GM19193 (cell line): ENCODE data around the gene ARHGAP22.

ENCODE experiments used
- POLR2A ChIP-seq: IDR thresholded peaks from 4 replicates; pipeline ENCODE4 v1.6.1; 2011; ENCODE audit not compliant: insufficient read depth, insufficient read length; ENCODE audit errors: extremely low read depth

ARHGAP22 gene

GRCh38 chr10:48501787-48502771, 102.8 kb downstream of the ARHGAP22 start:
- TF ChIP-seq POLR2A: no peak

DNA sequence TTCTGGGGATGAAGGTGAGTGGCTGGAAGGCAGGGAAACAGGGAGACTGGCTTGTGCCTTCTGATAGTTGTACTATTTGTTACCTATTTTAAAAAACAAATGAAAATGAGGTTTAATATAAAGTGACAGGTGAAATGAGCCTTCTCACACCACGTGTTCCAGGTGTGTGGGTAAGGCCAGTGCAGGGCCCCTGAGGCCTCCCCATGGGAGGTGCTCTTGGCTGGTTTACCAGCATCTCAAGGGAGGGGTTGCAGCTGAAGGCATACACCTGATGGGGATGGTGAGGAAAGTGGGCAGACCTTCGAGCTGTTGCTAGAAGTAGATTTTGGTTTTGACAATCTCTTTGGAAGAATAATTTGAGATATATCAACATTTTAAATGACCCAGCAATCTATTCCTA, 103.6 kb downstream of the ARHGAP22 start:
- no peak for TF ChIP-seq POLR2A

DNA sequence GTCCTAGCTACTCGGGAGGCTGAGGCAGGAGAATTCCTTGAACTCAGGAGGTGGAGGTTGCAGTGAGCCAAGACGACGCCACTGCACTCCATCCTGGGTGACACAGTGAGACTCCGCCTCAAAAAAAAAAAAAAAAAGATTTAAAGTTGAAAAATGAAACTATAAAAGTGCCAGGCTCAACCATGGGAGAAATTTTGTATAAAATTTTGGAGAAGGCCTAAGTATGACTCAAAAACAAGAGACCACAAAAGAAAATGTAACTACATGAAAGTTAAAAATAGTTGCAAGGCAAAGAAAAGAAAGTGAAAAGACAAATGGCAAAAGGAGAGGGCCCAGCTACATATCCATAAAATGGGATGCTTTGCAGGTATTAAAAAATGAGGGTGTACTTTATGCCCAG, 104.1 kb downstream of the ARHGAP22 start:
- no peak for TF ChIP-seq POLR2A

GRCh38 chr10:48498940-48499510, 105.8 kb downstream of the ARHGAP22 start:
- TF ChIP-seq POLR2A: no peak

DNA sequence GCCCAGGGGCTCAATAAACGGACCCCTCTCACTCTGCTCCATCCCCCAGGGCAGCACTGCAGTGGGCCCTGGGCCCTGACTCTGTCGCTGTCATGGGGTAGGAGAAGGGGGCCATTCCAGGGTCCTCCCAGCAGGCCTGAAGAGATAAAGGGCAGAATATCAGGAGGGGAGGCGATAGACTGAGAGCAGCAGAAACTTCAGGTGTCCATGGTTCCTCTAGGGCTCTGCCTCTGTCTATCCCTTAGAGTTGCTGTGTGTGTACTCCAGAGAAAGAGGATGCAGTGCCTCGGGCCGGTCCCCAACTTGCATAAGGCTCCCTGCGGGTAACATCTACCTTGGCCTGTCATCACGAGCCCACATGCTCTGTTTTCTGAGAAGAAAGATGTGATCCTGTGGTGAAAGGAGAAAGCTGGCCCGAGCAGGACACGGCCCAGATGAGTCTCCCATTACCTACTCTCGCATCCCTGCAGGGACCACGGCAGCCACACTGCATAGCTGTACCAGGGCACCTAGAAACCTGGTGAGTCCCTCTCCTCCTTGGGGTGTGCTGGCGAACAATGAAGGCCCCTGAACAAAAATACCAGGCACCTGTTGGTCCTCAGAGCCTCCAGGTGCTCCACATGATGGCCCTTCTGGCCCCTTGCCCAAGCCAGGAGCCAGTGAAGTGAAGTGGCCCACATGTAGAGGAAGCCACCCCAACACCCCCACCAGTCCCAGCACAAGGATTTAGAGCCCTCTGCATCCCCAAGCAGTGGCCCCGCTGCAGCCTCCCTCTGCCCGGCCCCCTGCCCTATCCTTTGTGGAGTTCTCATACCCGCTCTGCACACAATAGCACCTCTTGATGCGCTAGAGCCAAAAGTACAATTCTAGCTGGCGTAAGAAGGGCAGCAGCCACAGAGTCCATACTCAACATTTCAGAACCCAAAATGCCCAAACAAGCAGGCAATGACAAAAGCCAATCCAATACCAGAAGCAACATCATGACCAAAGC, 106.8 kb downstream of the ARHGAP22 start:
- TF ChIP-seq POLR2A: no peak

GRCh38 chr10:48496831-48497779, 107.8 kb downstream of the ARHGAP22 start:
- no peak for TF ChIP-seq POLR2A

DNA sequence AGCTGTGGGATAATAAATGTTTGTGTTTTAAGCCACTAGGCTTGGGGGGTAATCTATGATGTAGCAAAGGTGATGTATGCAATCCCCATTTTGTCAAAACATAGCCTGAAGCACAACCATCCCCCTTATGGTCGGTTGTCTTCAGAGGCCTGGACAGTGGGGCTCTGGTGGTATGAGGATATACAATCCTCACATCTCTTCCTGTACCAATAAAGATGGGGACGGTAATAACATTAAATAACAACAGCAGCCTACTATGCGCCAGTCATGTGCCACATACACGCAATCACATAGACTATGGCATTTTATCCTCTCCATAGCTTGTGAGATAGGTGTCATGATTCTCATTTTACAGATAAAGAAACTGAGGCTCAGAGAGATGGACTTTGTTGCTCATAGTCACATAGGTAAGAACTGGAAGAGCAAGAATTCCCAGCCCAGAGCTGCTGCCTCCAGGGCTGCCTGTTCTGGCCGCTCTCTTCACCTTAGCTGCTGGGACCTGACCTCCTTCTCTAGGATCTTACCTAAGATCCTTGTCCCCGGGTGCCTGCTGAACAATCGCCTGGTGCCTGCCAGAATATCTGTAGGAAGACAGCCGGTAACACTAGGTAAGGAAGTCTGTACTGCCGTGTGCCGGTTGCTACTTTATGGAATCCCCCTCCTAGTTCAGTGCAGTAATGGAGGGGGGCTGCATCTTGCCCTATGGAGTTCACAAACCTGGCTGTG, 108.6 kb downstream of the ARHGAP22 start:
- TF ChIP-seq POLR2A: no peak

DNA sequence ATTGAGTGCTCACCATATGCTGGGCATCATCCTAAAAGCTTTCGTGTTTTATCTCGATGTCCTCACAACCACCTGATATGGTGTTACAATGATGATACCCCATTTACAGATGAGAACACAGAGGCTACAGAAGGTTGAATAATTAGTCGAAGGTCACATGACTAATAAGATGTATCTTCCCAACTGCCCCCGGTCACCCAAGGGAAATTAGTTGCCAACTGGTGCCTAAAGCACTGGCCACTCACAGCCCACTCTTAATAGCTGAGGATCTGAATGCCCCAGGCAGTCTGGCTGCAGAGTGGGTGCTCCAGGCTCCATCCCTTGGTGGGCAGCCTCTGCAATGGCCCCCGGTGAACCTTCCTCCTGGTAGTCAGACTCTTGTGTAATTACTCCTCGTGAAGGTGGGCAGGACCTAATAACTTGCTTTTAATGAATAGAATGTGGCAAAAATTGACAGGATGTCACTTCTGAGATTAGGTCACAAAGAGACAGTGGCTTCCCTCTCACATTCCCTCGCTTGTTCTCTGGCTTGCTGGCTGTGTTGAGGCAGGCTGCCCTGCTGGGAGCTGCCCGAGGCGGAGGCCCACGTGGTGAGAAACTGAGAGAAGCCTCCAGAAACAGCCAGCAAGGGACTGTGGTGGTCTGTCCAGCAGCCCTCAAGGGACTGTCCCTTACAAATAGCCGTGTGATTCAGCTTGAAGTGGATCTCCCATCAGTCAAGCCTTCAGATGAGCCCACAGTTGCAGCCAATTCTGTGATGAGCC, 109.4 kb downstream of the ARHGAP22 start:
- no peak for TF ChIP-seq POLR2A

DNA sequence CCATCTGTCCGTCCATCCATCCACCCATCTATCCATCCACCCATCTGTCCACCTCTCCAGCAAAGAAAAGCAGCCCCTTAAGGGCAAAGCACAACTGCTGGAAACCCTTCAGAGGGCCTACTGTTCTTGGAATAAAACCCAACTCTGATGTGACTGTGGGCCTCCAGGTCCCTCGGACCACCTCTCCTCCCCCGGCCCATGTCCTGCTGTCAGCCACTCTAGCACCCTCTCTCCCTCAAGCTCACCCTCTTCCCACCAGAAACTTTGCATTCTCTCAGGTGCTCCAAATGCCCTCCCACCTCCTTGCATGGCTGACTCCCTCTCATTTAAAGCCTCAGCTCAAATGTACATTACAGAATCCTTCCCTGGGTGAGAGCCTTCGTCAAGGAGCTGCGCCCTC, 110.3 kb downstream of the ARHGAP22 start:
- no peak for TF ChIP-seq POLR2A

DNA sequence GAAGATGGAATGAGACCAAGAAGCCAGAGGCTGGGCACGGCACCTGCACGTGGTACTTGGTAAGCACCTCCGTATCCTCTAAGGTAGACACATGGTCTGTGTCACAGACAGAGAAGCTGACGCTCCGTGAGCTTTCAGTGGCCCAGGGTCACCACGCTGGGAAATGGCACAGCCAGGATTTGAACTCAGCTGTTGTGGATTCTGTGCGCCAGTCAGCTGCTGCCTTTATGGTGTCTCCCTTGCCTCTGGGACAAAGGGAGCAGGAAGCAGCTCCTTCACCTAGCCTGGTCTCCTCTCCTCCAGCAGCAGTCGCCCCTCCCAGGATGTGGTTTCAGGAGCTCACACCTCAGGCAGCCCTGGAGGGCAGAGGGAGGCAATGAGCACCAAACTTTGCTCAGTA, 110.8 kb downstream of the ARHGAP22 start:
- no peak for TF ChIP-seq POLR2A

- TF ChIP-seq POLR2A: no peak
These were observed 111.6 kb downstream of the ARHGAP22 start for GRCh38 chr10:48493083-48493871.

DNA sequence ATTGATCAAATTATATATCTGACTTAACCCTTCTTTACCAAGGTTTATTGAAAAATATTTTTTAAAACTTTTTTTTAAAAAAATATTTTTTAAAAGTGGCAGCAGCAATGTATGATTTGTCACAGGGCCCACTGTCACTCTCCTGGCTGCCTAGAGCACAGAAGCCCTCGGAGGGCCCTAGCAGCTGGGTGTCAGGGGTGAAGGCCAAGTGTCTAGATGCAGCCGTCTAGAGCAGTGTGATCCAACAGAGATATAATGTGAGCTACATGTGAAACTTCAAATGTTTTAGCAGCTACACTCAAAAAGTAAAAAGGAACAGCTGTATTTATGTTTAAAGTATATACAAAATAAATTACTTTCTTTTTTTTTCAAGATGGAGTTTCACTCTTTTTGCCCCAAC, 112.7 kb downstream of the ARHGAP22 start:
- TF ChIP-seq POLR2A: no peak
